Effector CD8-positive, alpha-beta T cell (primary cell): ENCODE data around the gene TRPV5.

ENCODE experiments used
- DNase-seq: peaks from one replicate; lab custom pipeline; 2025; lab: John Stamatoyannopoulos, UW

The TRPV5 gene

GRCh38 chr7:142908921-142909890, 24.3 kb downstream of the TRPV5 start:
- no peak for DNase-seq

GRCh38 chr7:142908290-142908689, 25.3 kb downstream of the TRPV5 start:
- DNase-seq = no peak

DNA sequence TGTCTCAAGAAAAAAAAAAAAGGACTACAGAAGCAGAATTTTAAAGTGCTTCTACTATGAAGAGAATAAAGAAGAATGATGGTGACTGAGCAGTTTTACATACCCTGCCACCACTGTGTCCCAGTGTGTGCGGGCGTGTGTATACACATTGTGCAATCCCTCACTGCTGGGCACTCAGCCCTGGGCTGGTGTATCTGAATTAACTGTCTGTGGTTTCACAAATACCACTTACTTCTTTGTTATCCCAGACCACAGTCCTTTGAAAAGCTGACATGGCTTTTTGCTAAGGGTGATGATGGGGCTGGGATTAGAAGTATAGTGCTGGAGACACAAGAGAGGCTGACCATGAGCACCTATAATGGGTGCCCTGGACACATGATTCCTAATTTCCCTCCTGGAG, 26.9 kb downstream of the TRPV5 start:
- no peak for DNase-seq

DNA sequence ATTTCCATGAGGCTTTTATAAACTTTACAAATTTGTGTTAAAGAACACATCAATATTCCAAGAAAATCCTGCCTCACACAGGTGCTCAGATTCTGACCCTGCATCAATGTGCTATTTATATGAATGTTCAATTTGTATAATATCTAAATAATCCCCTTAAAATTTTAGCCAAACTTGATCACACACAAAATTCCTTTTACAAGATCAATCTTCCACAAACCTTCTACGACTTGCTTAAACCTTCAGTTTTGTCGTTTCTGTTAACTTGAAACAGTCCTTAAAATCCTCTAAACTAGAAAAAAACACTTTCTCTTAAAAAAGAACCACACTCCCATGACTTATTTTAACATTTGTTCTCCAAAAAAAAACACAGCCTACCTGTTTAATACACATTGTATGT, 27.8 kb downstream of the TRPV5 start:
- DNase-seq = no peak

- DNase-seq = no peak
Observed at GRCh38 chr7:142904128-142904527, 29.4 kb downstream of the TRPV5 start.

GRCh38 chr7:142901426-142902259, 31.9 kb downstream of the TRPV5 start:
- no peak for DNase-seq

GRCh38 chr7:142899661-142900060, 33.9 kb downstream of the TRPV5 start:
- DNase-seq = no peak

DNA sequence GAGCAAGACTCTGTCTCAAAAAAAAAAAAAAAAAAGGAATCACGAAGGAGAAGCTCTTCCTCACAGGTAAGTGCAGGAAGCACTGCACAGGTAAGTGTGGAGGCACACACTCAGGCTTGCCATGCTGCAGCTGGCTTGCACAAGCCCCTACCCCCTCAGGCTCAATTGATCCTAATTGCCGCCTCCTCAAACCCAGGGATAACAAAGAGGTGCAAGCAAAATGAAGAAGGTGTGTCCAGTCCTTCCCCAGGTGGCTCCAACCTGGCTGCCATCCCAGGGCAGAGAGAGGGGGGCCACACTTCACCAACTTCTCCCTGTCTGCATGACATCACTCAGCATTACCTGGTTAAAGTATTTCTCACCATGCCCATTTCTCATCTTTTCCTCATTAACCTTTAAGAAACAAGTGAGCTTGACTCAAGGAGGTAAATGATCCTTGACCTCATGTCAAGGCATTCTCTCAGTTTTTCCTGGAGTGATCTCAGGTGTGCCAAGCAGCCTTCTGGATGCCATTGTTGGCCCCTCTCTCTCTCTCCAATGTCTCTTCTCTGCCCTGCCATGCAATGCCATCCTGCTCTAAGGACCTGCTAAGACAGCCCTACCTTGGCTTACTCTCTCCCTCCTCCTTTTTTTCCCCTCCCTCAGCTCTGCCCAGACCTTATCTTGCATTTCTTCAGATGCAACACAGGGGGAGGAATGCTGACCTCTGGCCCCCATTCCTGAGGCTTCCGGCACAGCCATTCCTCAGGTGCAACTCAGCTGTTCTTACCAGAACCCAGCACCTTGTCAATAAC, 35.0 kb downstream of the TRPV5 start:
- DNase-seq = no peak

DNA sequence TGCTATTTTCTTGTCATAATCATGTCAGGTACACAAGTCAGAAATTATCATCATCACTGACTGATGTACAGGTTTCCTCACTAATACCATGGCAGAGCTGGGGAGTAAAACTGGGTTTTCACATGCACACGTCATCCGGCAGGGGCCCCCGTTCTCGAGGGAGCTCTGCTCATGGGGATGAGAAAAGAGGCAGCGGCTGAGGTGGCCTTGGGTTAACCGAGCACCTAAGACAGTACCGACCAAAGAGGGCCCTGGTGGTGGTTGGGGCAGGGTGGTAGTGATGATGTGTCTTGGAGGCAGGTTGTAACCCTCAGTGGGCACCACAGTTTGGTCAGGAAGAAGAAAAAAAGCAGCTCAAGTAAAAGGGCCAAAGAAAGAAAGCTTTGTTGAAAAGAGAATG, 35.9 kb downstream of the TRPV5 start:
- no peak for DNase-seq

- DNase-seq = no peak
Observed at GRCh38 chr7:142896741-142897379, 36.7 kb downstream of the TRPV5 start.

DNA sequence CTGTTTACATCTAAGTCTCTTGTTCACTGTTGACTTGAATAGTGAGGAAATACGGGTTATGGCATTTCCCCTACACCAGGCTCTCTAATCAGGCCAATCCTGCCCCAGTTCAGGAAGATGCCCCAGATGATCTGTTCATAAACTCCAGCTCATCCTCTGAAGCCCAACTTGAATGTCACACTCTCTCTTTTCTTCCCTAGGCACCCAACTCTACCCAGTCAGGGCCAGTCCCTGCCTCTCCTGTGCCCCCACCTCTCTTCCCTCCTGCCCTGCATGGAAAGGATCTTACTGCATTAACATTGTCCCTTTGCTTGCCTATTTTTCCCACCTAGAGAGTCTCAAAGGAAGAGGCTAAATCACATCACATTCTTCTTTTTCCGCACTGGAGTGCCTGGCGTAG, 37.4 kb downstream of the TRPV5 start:
- no peak for DNase-seq

- no peak for DNase-seq
Observed at GRCh38 chr7:142894985-142895593, 38.5 kb downstream of the TRPV5 start.

DNA sequence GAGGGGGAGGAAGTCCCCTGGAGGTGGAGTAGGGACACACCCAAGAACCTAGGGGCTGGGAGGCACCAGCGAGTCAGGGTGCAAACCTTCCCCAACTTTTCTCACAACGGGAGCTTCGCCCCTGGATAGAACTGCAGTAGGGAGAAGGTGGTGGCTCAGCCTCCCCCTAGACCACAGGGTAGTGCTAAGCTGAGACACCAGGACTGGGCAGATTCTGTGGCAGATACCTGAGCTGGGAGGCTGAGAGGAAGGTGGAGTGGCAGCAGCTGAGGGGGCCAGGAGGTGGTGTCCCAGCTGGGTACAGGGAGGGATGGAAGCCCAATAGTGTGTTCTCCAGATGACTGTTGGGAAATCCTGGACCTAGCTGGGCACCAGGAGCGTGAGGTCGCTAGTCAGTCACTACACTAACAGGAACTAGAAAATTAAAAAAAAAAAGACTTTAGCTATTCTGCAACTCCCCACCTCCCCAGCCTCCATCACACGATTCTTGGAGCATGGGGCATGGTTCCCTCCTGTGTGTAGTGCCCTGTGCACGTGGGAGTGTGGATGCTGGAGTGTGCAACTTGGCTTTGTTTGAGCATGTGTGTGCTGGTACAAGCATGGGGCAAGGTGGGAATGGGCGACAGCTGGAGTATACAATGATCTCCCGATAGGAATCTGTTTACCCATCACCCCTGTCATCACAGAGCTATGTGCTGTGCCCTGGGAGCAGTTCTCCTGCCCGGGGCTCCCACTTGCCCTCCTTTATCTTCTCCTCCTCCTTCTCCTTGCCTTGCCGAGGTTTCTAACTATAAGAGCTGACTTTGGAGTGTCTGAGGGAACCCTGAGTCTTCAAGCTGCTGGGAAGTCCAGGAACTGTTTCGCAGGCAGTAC, 39.2 kb downstream of the TRPV5 start:
- no peak for DNase-seq

DNA sequence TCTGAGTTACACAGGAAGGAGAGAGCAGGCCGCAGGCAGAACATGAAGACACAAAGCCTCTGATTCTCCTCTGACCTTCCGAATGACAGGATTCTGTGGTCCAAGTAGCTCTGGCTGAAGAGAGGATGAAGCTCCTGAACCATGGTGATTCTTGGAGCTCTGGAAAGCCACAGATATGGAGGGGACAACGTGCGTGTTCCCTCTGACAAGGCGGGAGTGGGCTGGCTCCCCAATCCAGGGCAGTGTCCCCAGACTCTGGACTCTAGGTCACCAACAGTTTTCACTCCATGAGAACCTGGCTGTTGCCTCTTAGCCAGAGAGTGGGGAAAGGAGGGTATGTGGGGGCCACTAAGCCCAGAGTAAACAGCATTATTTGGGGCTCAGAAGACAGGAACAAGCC, 40.6 kb downstream of the TRPV5 start:
- DNase-seq = no peak

GRCh38 chr7:142891490-142892082, 42.0 kb downstream of the TRPV5 start:
- DNase-seq = no peak

GRCh38 chr7:142890874-142891485, 42.6 kb downstream of the TRPV5 start:
- no peak for DNase-seq

- DNase-seq = no peak
Observed at GRCh38 chr7:142889816-142890215, 43.7 kb downstream of the TRPV5 start.

GRCh38 chr7:142887282-142888015, 46.1 kb downstream of the TRPV5 start:
- no peak for DNase-seq

DNA sequence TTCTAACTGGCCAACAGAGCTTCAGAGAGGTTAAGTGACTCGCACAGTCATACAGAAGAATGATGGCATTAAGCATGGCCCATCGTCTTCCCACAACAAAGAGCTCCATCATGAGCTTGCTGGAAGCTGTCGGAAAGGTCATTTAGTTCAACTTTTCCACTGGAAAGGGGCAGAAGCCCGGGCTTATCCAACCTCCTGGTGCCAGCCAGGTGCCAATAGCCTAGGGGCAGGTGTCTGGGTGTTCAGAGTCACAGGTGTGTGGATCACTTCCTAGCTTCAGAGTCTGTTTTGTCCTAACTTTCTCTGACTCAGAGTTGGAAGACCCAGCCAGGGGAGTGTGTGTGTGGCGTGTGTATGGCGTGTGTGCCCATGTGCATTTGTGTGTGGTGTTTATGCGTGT, 46.7 kb downstream of the TRPV5 start:
- no peak for DNase-seq
